Muscle layer of duodenum (tissue), 2 donors: Measurements from ENCODE around the gene LRRC49.
"Not testable (repeated sequence)": the region's sequence is repeated elsewhere in the genome, so short reads cannot be mapped to it uniquely, and the experiment has no call there.

Source experiments
- H3K27ac ChIP-seq: one replicate; pipeline ENCODE4 v1.7.0; 2013; ENCODE audit warnings: mild to moderate bottlenecking, low read length
- H3K27me3 ChIP-seq: one replicate; pipeline ENCODE4 v1.7.0; 2013; ENCODE audit warnings: low read depth, mild to moderate bottlenecking, control low read depth, low read length
- H3K36me3 ChIP-seq, 2 donors: one replicate each; pipeline ENCODE4 v1.7.0; 2013; ENCODE audit warnings: low read length in 2 of 2, control low read depth in 1 of 2, mild to moderate bottlenecking in 1 of 2; ENCODE audit not compliant: insufficient read depth in 2 of 2, control insufficient read depth in 1 of 2
- H3K4me1 ChIP-seq, 2 donors: one replicate each; pipeline ENCODE4 v1.7.0; 2013; ENCODE audit warnings: low read length in 2 of 2, mild to moderate bottlenecking in 2 of 2, control low read depth in 1 of 2, moderate library complexity in 1 of 2; ENCODE audit not compliant: insufficient read depth in 2 of 2, control insufficient read depth in 1 of 2
- H3K4me3 ChIP-seq, 2 donors: one replicate each; pipeline ENCODE4 v1.7.0; 2013; ENCODE audit warnings: low read length in 2 of 2, low read depth in 1 of 2, mild to moderate bottlenecking in 1 of 2
- H3K9me3 ChIP-seq, 2 donors: one replicate each; pipeline ENCODE4 v1.7.0; 2013; ENCODE audit warnings: low read length in 2 of 2, control low read depth in 1 of 2, mild to moderate bottlenecking in 1 of 2; ENCODE audit not compliant: control insufficient read depth in 1 of 2
- donor health status: healthy.

The LRRC49 gene

GRCh38 chr15:70856884-70857561 is 35.6 kb upstream of the LRRC49 start:
- Histone ChIP-seq H3K27ac (peak overlapping the region; percentile 76), H3K27me3 (no peaks in the 10 kb centered on the region), H3K4me3 (no peak overlapping the region), H3K4me1 (peaks cover 0 to 27% of the 10 kb centered on the region in 2 donors), H3K36me3 (peaks cover 0 to 20% of the 10 kb centered on the region in 2 donors), H3K9me3 (no peaks in the 10 kb centered on the region)

- Histone ChIP-seq H3K27me3 (no peaks in the 10 kb centered on the region), H3K4me3 (no peak overlapping the region), H3K9me3 (no peaks in the 10 kb centered on the region), H3K4me1 (peaks cover 0 to 27% of the 10 kb centered on the region in 2 donors), H3K36me3 (peaks cover 0 to 16% of the 10 kb centered on the region in 2 donors), H3K27ac (peak overlapping the region; percentile 39)
Measured at GRCh38 chr15:70857562-70858285, 34.9 kb upstream of the LRRC49 start.

GRCh38 chr15:70858614-70859321 is 33.9 kb upstream of the LRRC49 start:
- H3K4me1 ChIP-seq = peaks cover 0 to 20% of the 10 kb centered on the region in 2 donors
- not testable (repeated sequence) for H3K9me3 ChIP-seq, H3K36me3 ChIP-seq, H3K27me3 ChIP-seq, H3K4me3 ChIP-seq, H3K27ac ChIP-seq

GRCh38 chr15:70859322-70859908 is 33.2 kb upstream of the LRRC49 start:
- no peak overlapping the region for H3K4me3 ChIP-seq
- no peaks in the 10 kb centered on the region for H3K9me3 ChIP-seq
- no peaks in the 10 kb centered on the region for H3K27me3 ChIP-seq
- peaks cover 0 to 17% of the 10 kb centered on the region in 2 donors for H3K4me1 ChIP-seq
- H3K36me3 ChIP-seq = peaks cover 0 to 2% of the 10 kb centered on the region in 2 donors
- no peak overlapping the region for H3K27ac ChIP-seq

GRCh38 chr15:70859998-70860397 is 32.6 kb upstream of the LRRC49 start:
- Histone ChIP-seq H3K4me1 (peaks cover 0 to 11% of the 10 kb centered on the region in 2 donors), H3K27me3 (no peaks in the 10 kb centered on the region), H3K9me3 (no peaks in the 10 kb centered on the region), H3K27ac (no peak overlapping the region), H3K4me3 (no peak overlapping the region), H3K36me3 (no peaks in the 10 kb centered on the region)

GRCh38 chr15:70863450-70864218 is 29.0 kb upstream of the LRRC49 start:
- peaks cover 4 to 15% of the 10 kb centered on the region in 2 donors for H3K4me1 ChIP-seq
- no peaks in the 10 kb centered on the region for H3K27me3 ChIP-seq
- H3K36me3 ChIP-seq = no peaks in the 10 kb centered on the region
- H3K27ac ChIP-seq = no peak overlapping the region
- no peaks in the 10 kb centered on the region for H3K9me3 ChIP-seq
- no peak overlapping the region for H3K4me3 ChIP-seq

GRCh38 chr15:70866982-70867641 is 25.5 kb upstream of the LRRC49 start:
- Histone ChIP-seq H3K36me3 (no peaks in the 10 kb centered on the region), H3K4me1 (peaks cover 13 to 35% of the 10 kb centered on the region in 2 donors), H3K9me3 (no peaks in the 10 kb centered on the region), H3K27ac (no peak overlapping the region), H3K27me3 (no peaks in the 10 kb centered on the region), H3K4me3 (no peak overlapping the region)

- peaks cover 13 to 35% of the 10 kb centered on the region in 2 donors for H3K4me1 ChIP-seq
- H3K9me3 ChIP-seq = no peaks in the 10 kb centered on the region
- no peak overlapping the region for H3K4me3 ChIP-seq
- no peaks in the 10 kb centered on the region for H3K36me3 ChIP-seq
- H3K27ac ChIP-seq = no peak overlapping the region
- no peaks in the 10 kb centered on the region for H3K27me3 ChIP-seq
Measured at GRCh38 chr15:70867911-70868467, 24.6 kb upstream of the LRRC49 start.

GRCh38 chr15:70869346-70869745 is 23.3 kb upstream of the LRRC49 start:
- H3K9me3 ChIP-seq = no peaks in the 10 kb centered on the region
- no peaks in the 10 kb centered on the region for H3K27me3 ChIP-seq
- no peak overlapping the region for H3K27ac ChIP-seq
- no peak overlapping the region for H3K4me3 ChIP-seq
- H3K36me3 ChIP-seq = no peaks in the 10 kb centered on the region
- H3K4me1 ChIP-seq = peaks cover 13 to 35% of the 10 kb centered on the region in 2 donors

- Histone ChIP-seq H3K27ac (no peak overlapping the region), H3K27me3 (no peaks in the 10 kb centered on the region), H3K4me3 (no peak overlapping the region), H3K36me3 (no peaks in the 10 kb centered on the region), H3K4me1 (peaks cover 13 to 35% of the 10 kb centered on the region in 2 donors), H3K9me3 (no peaks in the 10 kb centered on the region)
Measured at GRCh38 chr15:70870051-70870450, 22.6 kb upstream of the LRRC49 start.
